GM12878 (cell line): ENCODE results near the gene ITGAV. TPM values are rescaled to one million over a fixed set of nuclear protein-coding genes. Genes with fewer than 3 reads are reported as not detected.

ENCODE experiments used
- ATAC-seq: fragments of 200-7000 bp; cut with Tn5 transposase; 3 replicates; pipeline ENCODE4 v1.9.1; 2020; ENCODE audit warnings: mild to moderate bottlenecking, moderate library complexity
- BruUV-seq: library from RNA; stranded (reverse); fragments of 400-500 nt; replicated peaks from 2 replicates; lab custom pipeline; 2021; lab: Mats Ljungman, UMichigan
- CTCF ChIA-PET: fragments of 300-600 bp; sonication (Branson Sonifier 250); formaldehyde crosslinking; extraction: SDS; loops from one replicate; lab custom pipeline; 2021; ENCODE audit warnings: inconsistent platforms; lab: Yijun Ruan, JAX
- POLR2A ChIA-PET: fragments of 350-600 bp; formaldehyde crosslinking; extraction: SDS; loops from one replicate; lab custom pipeline; 2021; ENCODE audit warnings: inconsistent platforms; lab: Charles Lee
- RAD21 ChIA-PET: fragments of 300-600 bp; sonication (Branson Sonifier 250); formaldehyde crosslinking; loops from one replicate; lab custom pipeline; 2023; ENCODE audit warnings: antibody characterized with exemption; ENCODE audit not compliant: unreplicated experiment; lab: Charles Lee
- SMC1A ChIA-PET: fragments of 300-600 bp; sonication (Branson Sonifier 250); formaldehyde crosslinking; loops from one replicate; lab custom pipeline; 2023; ENCODE audit not compliant: unreplicated experiment, uncharacterized antibody; lab: Charles Lee
- DNase-seq: peaks from one replicate; pipeline ENCODE4 v3.0.0-alpha.2; 2011; ENCODE audit warnings: low read depth, low spot score
- FAIRE-seq: peaks from 3 replicates; lab custom pipeline; 2011; peaks lifted over from hg19 to GRCh38; lab: Jason Lieb, UNC
- H2AFZ ChIP-seq: 2 replicates; pipeline ENCODE4 v1.6.0; 2011; ENCODE audit warnings: low read depth, low read length, control low read depth; ENCODE audit not compliant: control insufficient read depth
- H3K27ac ChIP-seq: 2 replicates; pipeline ENCODE4 v1.5.1; 2011; ENCODE audit warnings: control low read depth; ENCODE audit not compliant: control insufficient read depth, insufficient read depth
- H3K27me3 ChIP-seq, 2 experiments: replicated peaks in 1 of 2; 2 replicates each; pipeline versions ENCODE4 v1.6.0 to v1.6.1; 2011; ENCODE audit warnings: low read length in 1 of 2; ENCODE audit not compliant: control insufficient read depth in 2 of 2, insufficient read depth in 2 of 2
- H3K36me3 ChIP-seq, 2 experiments: 2 replicates each; pipeline ENCODE4 v1.5.1; 2011; ENCODE audit warnings: low read length in 1 of 2; ENCODE audit not compliant: control insufficient read depth in 2 of 2, insufficient read depth in 2 of 2
- H3K4me1 ChIP-seq: 2 replicates; pipeline ENCODE4 v1.6.1; 2011; ENCODE audit warnings: mild to moderate bottlenecking, low read length, moderate library complexity, mixed read lengths; ENCODE audit not compliant: control insufficient read depth, insufficient read depth
- H3K4me2 ChIP-seq: 2 replicates; pipeline ENCODE4 v1.6.0; 2011; ENCODE audit warnings: control low read depth; ENCODE audit not compliant: control insufficient read depth, insufficient read depth
- H3K4me3 ChIP-seq: fragments of 200-600 bp; sonication (generic); 2 replicates; pipeline ENCODE4 v1.5.1; 2016
- H3K79me2 ChIP-seq: 2 replicates; pipeline ENCODE4 v1.6.0; 2011; ENCODE audit warnings: low read length; ENCODE audit not compliant: control insufficient read depth, insufficient read depth
- H3K9ac ChIP-seq: 2 replicates; pipeline ENCODE4 v1.8.0; 2011; ENCODE audit warnings: low read length, control low read depth, mixed read lengths; ENCODE audit not compliant: control insufficient read depth, insufficient read depth
- H3K9me3 ChIP-seq: replicated peaks from 3 replicates; pipeline ENCODE4 v1.5.1; 2011; ENCODE audit warnings: mild to moderate bottlenecking, low read length; ENCODE audit not compliant: control insufficient read depth, insufficient read depth
- H4K20me1 ChIP-seq: 2 replicates; pipeline ENCODE4 v1.6.0; 2011; ENCODE audit not compliant: control insufficient read depth, insufficient read depth
- EP300 ChIP-seq, 2 experiments: fragments of 150-350 bp in 1 of 2; IDR thresholded peaks; 2 replicates each; pipeline ENCODE4 v1.6.1; 2011 to 2012; ENCODE audit warnings: low read depth in 2 of 2, low read length in 2 of 2, borderline replicate concordance in 1 of 2, improper control_type of control experiment in 1 of 2, inconsistent platforms in 1 of 2; ENCODE audit not compliant: control insufficient read depth in 1 of 2
- FOXM1 ChIP-seq: IDR thresholded peaks from 2 replicates; pipeline ENCODE4 v1.6.1; 2012; ENCODE audit warnings: low read depth, mild to moderate bottlenecking, inconsistent platforms, low read length, moderate library complexity
- IRF4 ChIP-seq: IDR thresholded peaks from 2 replicates; pipeline ENCODE4 v1.6.1; 2011; ENCODE audit warnings: low read depth, low read length
- KAT2A ChIP-seq: conservative IDR thresholded peaks from 2 replicates; pipeline ENCODE4 v1.6.1; 2011; ENCODE audit warnings: low read depth, low read length; ENCODE audit not compliant: control insufficient read depth
- MEF2A ChIP-seq: IDR thresholded peaks from 2 replicates; pipeline ENCODE4 v1.6.1; 2011; ENCODE audit warnings: low read depth, mild to moderate bottlenecking, low read length, moderate library complexity; ENCODE audit not compliant: insufficient read depth
- MYC ChIP-seq: IDR thresholded peaks from 2 replicates; pipeline ENCODE4 v1.6.1; 2011; ENCODE audit warnings: mild to moderate bottlenecking, low read length, moderate library complexity, inconsistent platforms; ENCODE audit not compliant: insufficient read depth, insufficient replicate concordance, insufficient read length, severe bottlenecking
- NFIC ChIP-seq: IDR thresholded peaks from 2 replicates; pipeline ENCODE4 v1.6.1; 2012; ENCODE audit warnings: low read depth, mild to moderate bottlenecking, inconsistent platforms, low read length, moderate library complexity
- NFYB ChIP-seq: IDR thresholded peaks from 2 replicates; pipeline ENCODE4 v1.6.1; 2011; ENCODE audit warnings: low read depth, mild to moderate bottlenecking, low read length, improper control_type of control experiment, moderate library complexity; ENCODE audit not compliant: insufficient read depth
- PML ChIP-seq: IDR thresholded peaks from 2 replicates; pipeline ENCODE4 v1.6.1; 2012; ENCODE audit warnings: low read length, inconsistent platforms
- RELA ChIP-seq: fragments of 450-650 bp; IDR thresholded peaks from 2 replicates; pipeline ENCODE4 v1.8.0; 2014; ENCODE audit warnings: borderline replicate concordance; ENCODE audit not compliant: partially characterized antibody
- SIX5 ChIP-seq: IDR thresholded peaks from 2 replicates; pipeline ENCODE4 v1.6.1; 2011; ENCODE audit warnings: mild to moderate bottlenecking, low read depth, low read length, moderate library complexity; ENCODE audit not compliant: severe bottlenecking
- SMARCA5 ChIP-seq: fragments of 450-650 bp; IDR thresholded peaks from 2 replicates; pipeline ENCODE4 v1.6.1; 2017; ENCODE audit warnings: mild to moderate bottlenecking
- SPI1 ChIP-seq: IDR thresholded peaks from 2 replicates; pipeline ENCODE4 v1.6.1; 2011; ENCODE audit warnings: low read depth, mild to moderate bottlenecking, low read length, moderate library complexity, borderline replicate concordance; ENCODE audit not compliant: insufficient read depth
- SREBF1 ChIP-seq: IDR thresholded peaks from 2 replicates; pipeline ENCODE4 v1.6.1; 2012; ENCODE audit warnings: mild to moderate bottlenecking, low read length
- SREBF2 ChIP-seq: IDR thresholded peaks from 2 replicates; pipeline ENCODE4 v1.6.1; 2012; ENCODE audit warnings: mild to moderate bottlenecking, low read length
- STAT3 ChIP-seq: IDR thresholded peaks from 2 replicates; pipeline ENCODE4 v1.6.1; 2011; ENCODE audit warnings: low read depth, low read length, improper control_type of control experiment
- ZBED1 ChIP-seq: IDR thresholded peaks from 2 replicates; pipeline ENCODE4 v1.6.1; 2016; ENCODE audit warnings: borderline replicate concordance
- WGBS: methylation state at CpG from one replicate; pipeline ENCODE4 v1.1.6; 2016; ENCODE audit warnings: low lambda C conversion rate; ENCODE audit not compliant: insufficient replicate concordance, insufficient coverage; ENCODE audit errors: missing lambda C conversion rate; 5-methylcytosine and 5-hydroxymethylcytosine counted together
- in situ Hi-C: fragments of 300-500 bp; cut with MboI; formaldehyde crosslinking; loops from 9 replicates; pipeline ENCODE4 v1.14.3; 2018; ENCODE audit warnings: mixed read lengths
- intact Hi-C: fragments of 100-400 bp; cut with micrococcal nuclease; formaldehyde crosslinking; loops from one replicate; pipeline ENCODE4 v1.14.2; 2022; ENCODE audit not compliant: unreplicated experiment
- polyA plus RNA-seq, 11 experiments: library from polyadenylated mRNA; depleted of rRNA in 4 of 11; unstranded in 6 of 11; stranded (reverse) in 5 of 11; fragments of >200 nt; fragmentation: Nextera tagmentation in 4 of 11; fragmentation: Illumina TruSeq in 1 of 11; extraction: Ambion mirVana in 4 of 11; extraction: Trizol in 1 of 11; gene quantifications; 1 replicate in 1 of 11; 2 replicates in 10 of 11; pipeline versions ENCODE4 v1.2.1 to v1.2.3, GENCODE V29; 2011 to 2016; ENCODE audit warnings: inconsistent platforms in 2 of 11, missing spikeins in 2 of 11, low read depth in 1 of 11
- total RNA-seq, 4 experiments: library from RNA; depleted of rRNA in 3 of 4; stranded (reverse); fragments of >200 nt in 3 of 4; fragmentation: Illumina TruSeq in 1 of 4; extraction: Trizol in 1 of 4; gene quantifications; 2 replicates each; pipeline versions ENCODE4 v1.2.1 to v1.2.3, GENCODE V29; 2013 to 2021
- TF ChIP-seq, protein P1 (sequence below): fragments of 150-350 bp; IDR thresholded peaks from 2 replicates; pipeline ENCODE4 v1.6.1; 2016; ENCODE audit warnings: low read depth, low read length
- TF ChIP-seq, protein P2 (sequence below): fragments of 450-650 bp; IDR thresholded peaks from 2 replicates; pipeline ENCODE4 v1.6.1; 2017; ENCODE audit warnings: borderline replicate concordance

The ITGAV gene
- total and polyA plus RNA-seq, 10 of the 15 experiments (the other 5 are each of a cell fraction or from before 2014, with no cell fraction given), result 2.1 to 10.8 (median 6.1) TPM

DNA sequence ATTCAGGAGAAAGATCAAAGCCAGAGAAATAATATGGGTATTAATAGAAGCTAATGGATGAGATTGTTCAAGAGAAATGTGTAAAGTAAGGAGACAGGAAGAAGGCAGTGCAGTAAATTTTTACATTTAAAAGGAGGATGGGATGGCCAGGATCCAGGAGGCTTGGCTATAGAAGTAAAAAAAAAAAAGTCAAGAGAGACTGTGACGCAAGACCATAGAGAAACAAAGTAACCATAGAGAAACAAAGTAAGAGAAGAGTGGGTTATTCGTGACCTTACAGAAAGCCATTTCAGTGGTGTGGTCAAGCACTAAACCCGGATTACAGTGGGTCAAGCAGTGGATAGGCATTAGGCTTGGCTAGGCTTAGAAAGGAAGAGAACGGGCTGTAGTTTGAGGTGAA, 93.5 kb downstream of the ITGAV start:
- RAD21 ChIA-PET, result interaction anchor here (1.2 kb wide), 1 partner anchor 13 kb away, joined by 3 read pairs; no protein-coding TSS in a partner anchor
- intact Hi-C loops, result no loop called here
- no peaks in the 10 kb centered on the region for H3K79me2 ChIP-seq
- H4K20me1 ChIP-seq, result no peaks in the 10 kb centered on the region
- H3K4me3 ChIP-seq, result no peak overlapping the region
- in situ Hi-C loops, result no loop called here
- no TSS peak for BruUV-seq
- H3K9ac ChIP-seq, result no peak overlapping the region
- POLR2A ChIA-PET, result no interaction called here
- no peaks in the 10 kb centered on the region; a peak in 1 of 4 replicates for H3K36me3 ChIP-seq
- H3K27me3 ChIP-seq, result no peaks in the 10 kb centered on the region
- FAIRE-seq, result no peak
- CTCF ChIA-PET, result no interaction called here
- H2AFZ ChIP-seq, result no peak overlapping the region
- no peak overlapping the region for H3K4me2 ChIP-seq
- SMC1A ChIA-PET, result interaction anchor here (1.0 kb wide), 1 partner anchor 14 kb away, joined by 4 read pairs; no protein-coding TSS in a partner anchor
- no peak overlapping the region for H3K27ac ChIP-seq
- WGBS, result 47% methylated on average over 4 of the region's 4 CpGs
- H3K9me3 ChIP-seq, result peaks cover 2% of the 10 kb centered on the region; the same call in 2 of the 3 replicates
- no peaks in the 10 kb centered on the region for H3K4me1 ChIP-seq
- TF ChIP-seq FOXM1 (no peak), SREBF2 (no peak), SPI1 (no peak), MEF2A (no peak), MYC (no peak), SMARCA5 (no peak), NFIC (no peak), NFYB (no peak), RELA (no peak), KAT2A (no peak), ZBED1 (no peak), PML (no peak), SREBF1 (no peak), SIX5 (no peak), EP300 (IDR thresholded peaks at IDR 0.05; ENCODE audit: borderline replicate concordance in 1 of 2, control insufficient read depth in 1 of 2, low read depth in 2 of 2, low read length in 2 of 2) (no peak), STAT3 (no peak), IRF4 (no peak)
- TF ChIP-seq, protein P1, sequence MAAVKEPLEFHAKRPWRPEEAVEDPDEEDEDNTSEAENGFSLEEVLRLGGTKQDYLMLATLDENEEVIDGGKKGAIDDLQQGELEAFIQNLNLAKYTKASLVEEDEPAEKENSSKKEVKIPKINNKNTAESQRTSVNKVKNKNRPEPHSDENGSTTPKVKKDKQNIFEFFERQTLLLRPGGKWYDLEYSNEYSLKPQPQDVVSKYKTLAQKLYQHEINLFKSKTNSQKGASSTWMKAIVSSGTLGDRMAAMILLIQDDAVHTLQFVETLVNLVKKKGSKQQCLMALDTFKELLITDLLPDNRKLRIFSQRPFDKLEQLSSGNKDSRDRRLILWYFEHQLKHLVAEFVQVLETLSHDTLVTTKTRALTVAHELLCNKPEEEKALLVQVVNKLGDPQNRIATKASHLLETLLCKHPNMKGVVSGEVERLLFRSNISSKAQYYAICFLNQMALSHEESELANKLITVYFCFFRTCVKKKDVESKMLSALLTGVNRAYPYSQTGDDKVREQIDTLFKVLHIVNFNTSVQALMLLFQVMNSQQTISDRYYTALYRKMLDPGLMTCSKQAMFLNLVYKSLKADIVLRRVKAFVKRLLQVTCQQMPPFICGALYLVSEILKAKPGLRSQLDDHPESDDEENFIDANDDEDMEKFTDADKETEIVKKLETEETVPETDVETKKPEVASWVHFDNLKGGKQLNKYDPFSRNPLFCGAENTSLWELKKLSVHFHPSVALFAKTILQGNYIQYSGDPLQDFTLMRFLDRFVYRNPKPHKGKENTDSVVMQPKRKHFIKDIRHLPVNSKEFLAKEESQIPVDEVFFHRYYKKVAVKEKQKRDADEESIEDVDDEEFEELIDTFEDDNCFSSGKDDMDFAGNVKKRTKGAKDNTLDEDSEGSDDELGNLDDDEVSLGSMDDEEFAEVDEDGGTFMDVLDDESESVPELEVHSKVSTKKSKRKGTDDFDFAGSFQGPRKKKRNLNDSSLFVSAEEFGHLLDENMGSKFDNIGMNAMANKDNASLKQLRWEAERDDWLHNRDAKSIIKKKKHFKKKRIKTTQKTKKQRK, result no peak
- TF ChIP-seq, protein P2, sequence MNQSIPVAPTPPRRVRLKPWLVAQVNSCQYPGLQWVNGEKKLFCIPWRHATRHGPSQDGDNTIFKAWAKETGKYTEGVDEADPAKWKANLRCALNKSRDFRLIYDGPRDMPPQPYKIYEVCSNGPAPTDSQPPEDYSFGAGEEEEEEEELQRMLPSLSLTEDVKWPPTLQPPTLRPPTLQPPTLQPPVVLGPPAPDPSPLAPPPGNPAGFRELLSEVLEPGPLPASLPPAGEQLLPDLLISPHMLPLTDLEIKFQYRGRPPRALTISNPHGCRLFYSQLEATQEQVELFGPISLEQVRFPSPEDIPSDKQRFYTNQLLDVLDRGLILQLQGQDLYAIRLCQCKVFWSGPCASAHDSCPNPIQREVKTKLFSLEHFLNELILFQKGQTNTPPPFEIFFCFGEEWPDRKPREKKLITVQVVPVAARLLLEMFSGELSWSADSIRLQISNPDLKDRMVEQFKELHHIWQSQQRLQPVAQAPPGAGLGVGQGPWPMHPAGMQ, result no peak
- DNase-seq, result no peak
- no peak for ATAC-seq
